GM12874 (cell line): ENCODE measurements around the gene RFX5.

Experiments used
- TF ChIP-seq, protein P1 (sequence below): IDR thresholded peaks from 2 replicates; pipeline ENCODE4 v1.5.1; 2011; ENCODE audit warnings: low read depth, mild to moderate bottlenecking, control low read depth, low read length, moderate library complexity; ENCODE audit not compliant: insufficient read depth

The RFX5 gene

DNA sequence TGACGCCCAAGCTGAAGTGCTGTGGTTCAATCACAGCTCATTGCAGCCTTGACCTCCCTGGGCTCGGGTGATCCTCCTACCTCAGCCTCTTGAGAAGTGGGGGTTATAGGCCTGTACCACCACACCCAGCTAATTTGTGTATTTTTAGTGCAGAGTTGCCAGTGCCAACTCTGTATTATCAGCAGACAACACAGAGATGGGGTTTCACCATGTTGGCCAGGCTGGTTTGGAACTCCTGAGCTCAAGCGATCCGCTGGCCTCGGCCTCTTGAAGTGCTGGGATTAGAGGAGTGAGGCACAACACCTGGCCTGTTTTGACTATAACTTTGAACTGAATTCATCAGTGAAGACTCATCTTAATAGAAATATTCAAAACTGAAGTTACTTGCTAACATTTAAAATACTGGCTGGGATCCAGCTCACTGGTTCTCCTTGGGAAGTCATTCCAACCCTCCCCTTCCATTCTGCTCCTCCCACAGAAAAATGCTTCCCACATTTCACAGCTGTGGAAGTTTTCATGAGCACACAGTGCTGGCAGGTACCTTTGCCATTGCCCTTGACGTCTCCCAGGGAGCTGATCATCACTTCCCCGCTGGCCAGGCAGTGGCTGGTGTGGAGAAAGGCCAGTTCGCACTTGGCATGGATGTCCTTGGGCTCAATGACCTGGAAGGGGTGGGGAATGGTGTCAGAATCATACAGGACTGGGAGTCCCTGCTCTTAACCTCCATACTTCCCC is 20.8 kb upstream of the RFX5 start:
- TF ChIP-seq, protein P1, sequence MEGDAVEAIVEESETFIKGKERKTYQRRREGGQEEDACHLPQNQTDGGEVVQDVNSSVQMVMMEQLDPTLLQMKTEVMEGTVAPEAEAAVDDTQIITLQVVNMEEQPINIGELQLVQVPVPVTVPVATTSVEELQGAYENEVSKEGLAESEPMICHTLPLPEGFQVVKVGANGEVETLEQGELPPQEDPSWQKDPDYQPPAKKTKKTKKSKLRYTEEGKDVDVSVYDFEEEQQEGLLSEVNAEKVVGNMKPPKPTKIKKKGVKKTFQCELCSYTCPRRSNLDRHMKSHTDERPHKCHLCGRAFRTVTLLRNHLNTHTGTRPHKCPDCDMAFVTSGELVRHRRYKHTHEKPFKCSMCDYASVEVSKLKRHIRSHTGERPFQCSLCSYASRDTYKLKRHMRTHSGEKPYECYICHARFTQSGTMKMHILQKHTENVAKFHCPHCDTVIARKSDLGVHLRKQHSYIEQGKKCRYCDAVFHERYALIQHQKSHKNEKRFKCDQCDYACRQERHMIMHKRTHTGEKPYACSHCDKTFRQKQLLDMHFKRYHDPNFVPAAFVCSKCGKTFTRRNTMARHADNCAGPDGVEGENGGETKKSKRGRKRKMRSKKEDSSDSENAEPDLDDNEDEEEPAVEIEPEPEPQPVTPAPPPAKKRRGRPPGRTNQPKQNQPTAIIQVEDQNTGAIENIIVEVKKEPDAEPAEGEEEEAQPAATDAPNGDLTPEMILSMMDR, result no peak

DNA sequence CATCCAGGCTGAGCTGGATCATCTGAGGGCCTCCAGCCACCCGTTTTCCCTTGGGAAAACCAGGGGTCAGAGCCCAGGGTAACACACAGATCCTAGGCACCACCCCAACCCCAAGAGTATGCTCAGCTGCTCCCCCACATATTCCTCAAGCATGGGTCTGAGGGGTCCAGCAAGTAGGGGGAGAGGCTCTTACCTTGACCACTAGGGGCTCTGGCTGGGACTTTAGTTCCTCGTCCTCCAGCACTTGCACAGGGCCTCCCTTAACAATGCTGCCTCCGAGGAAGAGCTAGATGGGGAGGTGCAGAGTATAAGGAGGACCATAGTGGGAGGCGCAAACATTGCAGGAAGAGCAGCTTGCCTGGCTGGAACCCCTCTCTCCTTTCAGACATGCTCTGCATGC is 17.9 kb upstream of the RFX5 start:
- TF ChIP-seq, protein P1, result 0 out of 2 replicates have a peak, but pooled peaks have one; percentile 9

DNA sequence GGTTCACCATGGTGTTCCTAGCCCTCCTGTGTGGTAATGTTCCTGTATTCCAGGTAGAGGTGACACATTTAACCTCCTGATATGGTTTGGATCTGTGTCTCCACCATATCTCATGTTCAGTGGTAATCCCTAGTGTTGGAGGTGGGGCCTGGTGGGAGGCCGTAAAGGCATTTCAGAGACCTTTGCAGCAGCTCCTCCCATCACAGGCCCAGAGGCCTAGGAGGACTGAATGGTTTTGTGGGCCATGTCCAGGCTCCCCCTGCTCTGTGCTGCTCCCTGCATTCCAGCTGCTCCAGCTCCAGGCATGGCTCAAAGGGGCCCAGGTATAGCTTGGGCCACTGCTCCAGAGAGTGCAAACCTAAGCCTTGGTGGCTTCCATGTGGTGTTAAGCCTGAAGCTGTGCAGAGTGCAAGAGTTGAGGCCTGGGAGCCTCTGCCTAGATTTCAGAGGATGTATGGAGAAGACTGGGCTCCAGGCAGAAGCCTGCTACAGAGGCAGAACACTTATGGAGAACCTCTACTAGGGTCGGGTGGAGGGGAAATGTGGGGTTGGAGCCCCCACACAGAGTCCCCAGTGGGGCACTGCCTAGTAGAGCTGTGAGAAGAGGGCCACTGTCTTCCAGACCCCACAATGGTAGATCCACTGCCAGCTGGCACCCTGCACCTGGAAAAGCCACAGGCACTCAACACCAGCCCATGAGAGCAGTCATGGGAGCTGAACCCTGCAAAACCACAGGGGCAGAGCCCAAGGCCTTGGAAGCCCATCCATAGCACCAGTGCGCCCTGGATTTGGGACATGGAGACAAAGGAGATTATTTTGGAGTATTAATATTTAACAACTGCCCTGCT is 15.5 kb upstream of the RFX5 start:
- TF ChIP-seq, protein P1, result no peak

DNA sequence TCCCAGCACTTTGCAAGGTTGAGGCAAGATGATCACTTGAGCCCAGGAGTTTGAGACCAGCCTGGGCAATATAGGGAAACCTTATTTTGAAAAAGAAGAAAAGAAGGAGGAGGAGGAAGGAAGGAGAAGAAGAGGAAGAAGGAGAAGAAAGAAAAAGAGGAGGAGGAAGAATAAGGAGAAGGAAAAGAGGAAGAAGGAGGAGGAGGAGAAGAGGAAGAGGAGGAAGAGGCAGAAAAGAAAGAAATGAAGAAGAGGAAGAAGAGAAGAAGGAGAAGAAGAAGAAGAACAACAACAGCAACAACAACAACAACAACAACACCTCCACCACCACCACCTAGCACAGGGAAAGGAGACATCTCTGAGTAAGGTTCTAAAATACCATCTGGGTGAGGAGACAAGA is 14.8 kb upstream of the RFX5 start:
- TF ChIP-seq, protein P1, result no peak

DNA sequence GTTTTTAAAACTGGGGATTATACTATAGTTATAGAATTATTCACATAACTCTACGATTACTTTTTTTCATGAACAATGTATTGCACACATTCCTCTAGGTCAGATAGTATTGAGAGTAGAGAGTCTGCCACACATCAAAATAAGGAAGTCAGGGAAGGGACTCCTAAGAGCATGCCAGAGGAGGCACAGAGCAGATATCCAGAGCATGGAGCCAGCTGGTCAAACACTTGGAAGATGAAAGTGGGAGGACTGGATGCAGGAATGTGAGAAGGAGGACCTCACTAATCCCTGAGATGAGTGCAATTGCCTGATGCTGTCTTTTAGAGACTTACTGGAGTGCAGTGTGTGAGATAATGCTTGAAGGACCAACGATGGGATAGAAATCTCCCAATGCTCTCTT is 9.6 kb upstream of the RFX5 start:
- TF ChIP-seq, protein P1, result no peak

DNA sequence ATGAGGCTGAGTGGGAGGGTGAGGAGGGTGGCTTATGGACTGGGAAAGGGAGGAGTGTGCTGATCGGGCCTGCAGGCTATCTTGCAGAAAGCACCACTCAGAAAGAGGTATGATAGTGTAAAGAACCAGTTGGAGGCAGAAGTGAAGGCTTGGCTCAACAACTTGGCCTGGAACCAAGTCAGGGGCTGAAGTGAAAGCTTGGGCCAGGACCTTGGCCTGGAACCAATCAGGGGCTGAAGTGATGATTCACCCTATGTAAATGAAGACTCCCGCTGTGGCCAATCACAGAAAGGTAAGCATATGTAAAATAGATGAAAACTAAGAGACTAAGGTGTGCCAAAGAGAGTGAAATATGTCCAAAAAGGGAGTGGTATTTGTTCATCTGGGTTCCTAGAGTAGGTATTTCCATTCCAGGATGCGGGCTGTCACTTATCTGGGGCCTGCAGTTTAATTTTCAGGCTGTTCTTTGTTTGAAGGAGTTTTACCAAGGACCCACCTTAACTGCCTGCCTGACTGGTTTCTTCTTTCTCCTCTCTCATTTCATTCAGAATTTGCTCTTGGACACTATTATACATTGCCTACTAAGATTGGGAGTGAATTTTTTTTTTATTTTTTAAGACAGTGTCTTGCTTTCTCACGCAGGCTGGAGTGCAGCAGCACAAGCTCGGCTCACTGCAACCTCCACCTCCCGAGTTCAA is 5.1 kb upstream of the RFX5 start:
- TF ChIP-seq, protein P1, result no peak

DNA sequence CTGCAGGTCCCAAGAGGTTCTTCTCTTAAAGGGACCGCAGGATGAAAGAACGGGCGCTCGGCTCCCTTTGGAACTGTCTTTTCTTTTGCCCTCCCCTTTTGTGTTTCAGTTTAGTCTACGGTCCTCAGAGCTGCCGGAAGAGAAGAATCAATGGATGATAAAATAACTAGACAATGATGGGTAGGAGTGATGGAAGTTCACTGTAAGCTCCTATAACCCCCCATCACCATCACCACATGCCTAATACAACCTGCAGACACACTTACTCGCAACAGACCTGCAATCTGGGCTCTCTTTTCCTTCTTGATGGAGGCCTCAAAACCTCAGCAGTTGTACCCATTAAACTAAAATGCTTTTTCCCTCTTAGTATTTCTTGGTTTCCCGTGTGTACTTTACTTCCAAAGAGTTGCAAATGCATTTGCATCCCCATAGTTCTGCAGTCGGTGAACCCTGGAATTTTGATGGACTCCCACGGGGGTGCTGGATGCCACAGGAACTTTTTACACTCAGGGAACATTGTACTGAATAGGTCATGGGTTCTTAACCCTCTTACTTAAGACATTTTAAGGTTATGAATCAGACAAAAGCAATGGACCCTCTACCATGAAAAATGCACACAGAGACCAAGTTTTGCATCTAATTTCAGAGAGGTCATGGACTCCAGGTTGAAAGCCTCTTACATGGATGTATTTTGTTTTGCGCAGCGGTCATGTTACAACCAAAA is 633 bp upstream of the RFX5 start:
- TF ChIP-seq, protein P1, result no peak
